ENCODE results near the gene CYP2J2.

GRCh38 chr1:59879996-59880505 is 46.5 kb downstream of the CYP2J2 start:
- no peak for TF ChIP-seq CTCF (IDR thresholded peaks at IDR 0.05)
- no peak for TF ChIP-seq POLR2AphosphoS5 (IDR thresholded peaks at IDR 0.05)
